Right renal pelvis (tissue), 4 donors: ENCODE measurements around the gene C1GALT1C1L. TPM values are rescaled to one million over a fixed set of nuclear protein-coding genes. Genes with fewer than 3 reads are reported as not detected.
A peak's percentile ranks its signal among the peaks of the same experiment; 100 is the strongest.
"Not testable (repeated sequence)": the region's sequence is repeated elsewhere in the genome, so short reads cannot be mapped to it uniquely, and the experiment has no call there.

Source experiments
- DNase-seq, 4 donors: peaks; one replicate each; pipeline ENCODE4 v3.0.0-alpha.2; 2013; ENCODE audit warnings: low read depth in 4 of 4, low spot score in 3 of 4, missing footprints in 1 of 4
- polyA plus RNA-seq, 4 donors: library from polyadenylated mRNA; unstranded; fragments of 120-200 nt; gene quantifications; one replicate each; pipeline ENCODE4 v1.2.1, GENCODE V29; 2013; ENCODE audit not compliant: insufficient read length in 4 of 4

C1GALT1C1L gene
- 1 to 10 TPM; 2.6 to 4.7 (median 3.4) TPM for polyA plus RNA-seq

GRCh38 chr2:43676322-43677050 lies at the start of gene C1GALT1C1L:
C1GALT1C1L (minus strand) TSS chr2:43676429; CDS start chr2:43676322, 107 bp downstream.
- DNase-seq: peak; percentile 20 to 33 (median 28)

DNA sequence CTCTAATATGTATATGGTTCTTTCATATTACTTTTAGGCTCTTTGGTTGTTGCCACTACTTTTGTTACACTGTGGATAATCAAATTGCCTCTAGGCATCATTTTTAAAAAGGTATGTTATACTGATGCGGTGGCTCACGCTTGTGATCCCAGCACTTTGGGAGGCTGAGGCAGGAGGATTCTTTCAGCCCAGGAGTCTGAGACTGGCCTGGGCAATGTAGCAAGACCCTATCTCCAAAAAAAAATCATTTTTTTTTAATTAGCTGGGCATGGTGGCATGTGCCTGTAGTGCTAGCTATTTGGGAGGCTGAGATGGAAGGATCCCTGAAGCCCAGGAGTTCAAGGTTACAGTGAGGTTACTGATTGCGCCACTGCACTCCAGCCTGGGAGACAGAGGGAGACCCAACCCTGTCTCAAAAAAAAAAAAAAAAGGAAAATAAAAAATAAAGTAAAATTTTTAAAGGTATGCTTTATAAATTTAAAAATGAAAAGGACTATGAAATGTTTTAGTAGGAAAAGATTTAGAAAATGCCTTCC lies 49.5 kb upstream of the C1GALT1C1L start:
- no peak for DNase-seq

- no peak for DNase-seq
Measured at GRCh38 chr2:43724728-43725526, 48.7 kb upstream of the C1GALT1C1L start.

GRCh38 chr2:43718530-43719124 lies 42.4 kb upstream of the C1GALT1C1L start:
- DNase-seq: peak in 2 of 4 donors; percentile 3 to 12

DNA sequence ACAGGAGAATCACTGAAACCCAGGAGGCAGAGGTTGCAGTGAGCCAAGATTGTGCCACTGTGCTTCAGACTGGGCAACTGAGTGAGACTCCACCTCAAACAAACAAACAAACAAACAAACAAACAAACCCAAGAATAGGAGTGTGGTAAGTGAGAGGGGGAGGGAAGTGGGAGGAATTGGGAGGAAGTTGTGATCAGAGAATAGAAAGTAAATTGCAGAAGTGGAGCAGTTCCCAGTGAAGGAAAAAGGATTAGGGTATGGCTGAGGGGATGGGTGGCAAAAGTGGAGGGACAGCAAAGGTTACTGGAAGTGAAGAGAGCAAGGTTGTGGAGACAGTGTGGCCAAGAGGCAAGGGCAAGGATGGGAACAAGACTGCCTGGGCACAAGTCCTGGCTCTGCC lies 41.1 kb upstream of the C1GALT1C1L start:
- DNase-seq: no peak

- no peak for DNase-seq
Measured at GRCh38 chr2:43715300-43716098, 39.3 kb upstream of the C1GALT1C1L start.

DNA sequence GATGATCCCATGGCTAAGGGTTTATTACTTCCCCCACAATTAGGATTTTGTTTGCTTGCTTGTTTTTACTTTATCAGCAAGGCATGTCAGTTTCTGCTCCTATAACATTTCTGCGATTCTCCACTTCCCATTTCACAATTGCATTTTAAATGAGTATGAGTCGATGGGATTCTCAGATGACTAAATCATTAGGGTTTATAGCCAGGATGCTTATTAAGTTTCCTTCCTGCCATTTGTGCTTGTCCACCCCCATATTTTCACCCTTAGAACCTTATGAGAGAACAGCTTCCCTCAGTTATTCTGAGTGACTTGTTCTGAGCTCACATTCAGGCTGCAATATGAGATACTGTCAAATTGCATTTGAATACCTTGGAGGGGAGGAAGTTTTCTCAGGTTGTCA lies 37.9 kb upstream of the C1GALT1C1L start:
- no peak for DNase-seq

DNA sequence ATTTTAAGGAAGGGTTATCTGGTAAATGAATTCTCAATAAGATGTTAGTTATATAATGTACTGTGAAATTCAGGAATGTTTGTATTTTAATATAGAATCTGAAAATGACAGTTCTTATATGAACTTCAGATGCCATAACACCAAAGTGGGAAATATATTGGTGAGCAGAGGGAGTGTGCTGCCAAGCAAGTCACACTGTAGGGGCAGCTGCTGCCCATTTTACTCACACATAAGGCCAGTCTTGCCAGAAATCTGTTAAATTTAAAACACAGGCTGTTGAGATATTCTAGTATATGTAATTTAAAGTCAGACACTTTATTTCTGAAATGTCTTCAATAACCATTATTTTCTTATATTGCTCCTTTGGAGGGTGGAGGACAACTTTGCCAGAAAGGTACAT lies 34.6 kb upstream of the C1GALT1C1L start:
- no peak for DNase-seq

GRCh38 chr2:43708891-43709290 lies 32.7 kb upstream of the C1GALT1C1L start:
- no peak for DNase-seq

- DNase-seq: no peak
Measured at GRCh38 chr2:43708178-43708577, 31.9 kb upstream of the C1GALT1C1L start.

GRCh38 chr2:43707255-43708015 lies 31.2 kb upstream of the C1GALT1C1L start:
- DNase-seq: no peak

- no peak for DNase-seq
Measured at GRCh38 chr2:43701111-43701510, 24.9 kb upstream of the C1GALT1C1L start.

- DNase-seq: no peak
Measured at GRCh38 chr2:43699761-43700160, 23.5 kb upstream of the C1GALT1C1L start.

DNA sequence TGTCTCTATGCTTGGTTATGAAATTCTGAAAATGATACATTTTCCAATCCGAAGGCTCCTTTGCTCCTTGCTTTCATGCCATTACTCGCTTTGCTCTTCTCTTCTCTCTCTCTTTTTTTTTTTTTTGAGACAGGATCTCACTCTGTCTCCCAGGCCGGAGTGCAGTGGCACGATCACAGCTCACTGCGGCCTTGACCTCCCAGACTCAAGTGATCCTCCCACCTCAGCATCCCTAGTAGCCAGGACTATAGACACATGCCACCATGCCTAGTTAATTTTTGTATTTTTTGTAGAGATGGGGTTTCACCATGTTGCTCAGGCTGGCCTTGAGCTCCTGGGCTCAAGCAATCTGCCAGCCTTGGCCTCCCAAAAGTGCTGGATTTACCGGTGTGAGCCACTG lies 21.9 kb upstream of the C1GALT1C1L start:
- DNase-seq: not testable (repeated sequence)

DNA sequence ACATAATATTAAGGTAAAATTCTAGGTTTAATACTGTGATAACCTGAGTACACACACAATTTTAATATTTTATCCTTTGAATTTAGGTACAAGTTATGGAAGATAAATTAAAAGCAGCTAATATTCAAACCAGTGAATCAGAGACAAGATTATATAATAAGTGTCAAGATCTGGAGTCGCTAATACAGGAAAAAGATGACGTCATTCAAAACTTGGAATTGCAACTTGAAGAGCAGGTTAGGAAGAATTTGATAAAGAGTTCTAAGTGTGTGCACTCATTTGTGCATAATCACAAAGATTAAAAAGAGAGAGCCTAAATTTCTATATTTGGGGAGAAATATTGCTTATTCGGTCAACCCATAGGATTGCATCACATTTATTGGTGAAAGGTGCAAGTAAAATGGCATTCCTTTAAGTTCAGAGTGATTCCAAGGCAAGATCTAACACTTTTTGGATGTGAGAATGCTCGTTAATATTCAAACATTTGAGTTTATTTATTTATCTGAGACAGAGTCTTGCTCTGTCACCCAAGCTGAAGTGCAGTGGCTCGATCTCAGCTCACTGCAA lies 16.3 kb upstream of the C1GALT1C1L start:
- no peak for DNase-seq

GRCh38 chr2:43689999-43690398 lies 13.8 kb upstream of the C1GALT1C1L start:
- no peak for DNase-seq

- DNase-seq: no peak
Measured at GRCh38 chr2:43685357-43685756, 9.1 kb upstream of the C1GALT1C1L start.

- not testable (repeated sequence) for DNase-seq
Measured at GRCh38 chr2:43677783-43678182, 1.6 kb upstream of the C1GALT1C1L start.

- DNase-seq: no peak
Measured at GRCh38 chr2:43675646-43676321, 445 bp downstream of the C1GALT1C1L start.
